ENCODE data around the gene PRLR.

- TF ChIP-seq CTCF (IDR thresholded peaks at IDR 0.05 in 8 of 11, conservative IDR thresholded peaks at IDR 0.05 in 3 of 11), result no peak
- TF ChIP-seq POLR2A (IDR thresholded peaks at IDR 0.05), result no peak
- TF ChIP-seq POLR2AphosphoS5 (IDR thresholded peaks at IDR 0.05), result no peak
Observed at GRCh38 chr5:35056686-35057085, 173.6 kb downstream of the PRLR start.
